ENCODE data around the gene ACSL6. TPM values are rescaled to one million over a fixed set of nuclear protein-coding genes. Genes with fewer than 3 reads are reported as not detected.
A peak's percentile ranks its signal among the peaks of the same experiment; 100 is the strongest.

The ACSL6 gene
- total and polyA plus RNA-seq, 10 donors, result 0.76 to 18.4 (median 3.9) TPM

- peaks cover 0 to 6% (median 0%) of the 10 kb centered on the region in 7 donors for H3K27me3 ChIP-seq (replicated peaks in 1 of 7)
- DNase-seq, result peak; percentile 41
These were observed 11.3 kb downstream of the ACSL6 start for GRCh38 chr5:132000241-132000490.

GRCh38 chr5:131999441-132000240 is 11.8 kb downstream of the ACSL6 start:
- 56 to 72% (median 65%) methylated on average over 8 to 13 of the region's 13 CpGs for WGBS, 5 donors
- H3K4me1 ChIP-seq, result peaks cover 0 to 42% (median 14%) of the 10 kb centered on the region in 6 donors
- peak; percentile 65 for DNase-seq
- intact Hi-C loops (cut with DNase I; ENCODE audit: low total_unique reads), result loop anchor here (10.0 kb wide), 1 partner anchor 575 kb away; no protein-coding TSS in a partner anchor
- peaks cover 0 to 6% (median 0%) of the 10 kb centered on the region in 7 donors for H3K27me3 ChIP-seq (replicated peaks in 1 of 7)
- no peak overlapping the region for H3K4me3 ChIP-seq
- H3K27ac ChIP-seq, result no peak overlapping the region
- no peaks in the 10 kb centered on the region for H3K36me3 ChIP-seq
- no peaks in the 10 kb centered on the region for H3K9me3 ChIP-seq
- TF ChIP-seq, protein P1, sequence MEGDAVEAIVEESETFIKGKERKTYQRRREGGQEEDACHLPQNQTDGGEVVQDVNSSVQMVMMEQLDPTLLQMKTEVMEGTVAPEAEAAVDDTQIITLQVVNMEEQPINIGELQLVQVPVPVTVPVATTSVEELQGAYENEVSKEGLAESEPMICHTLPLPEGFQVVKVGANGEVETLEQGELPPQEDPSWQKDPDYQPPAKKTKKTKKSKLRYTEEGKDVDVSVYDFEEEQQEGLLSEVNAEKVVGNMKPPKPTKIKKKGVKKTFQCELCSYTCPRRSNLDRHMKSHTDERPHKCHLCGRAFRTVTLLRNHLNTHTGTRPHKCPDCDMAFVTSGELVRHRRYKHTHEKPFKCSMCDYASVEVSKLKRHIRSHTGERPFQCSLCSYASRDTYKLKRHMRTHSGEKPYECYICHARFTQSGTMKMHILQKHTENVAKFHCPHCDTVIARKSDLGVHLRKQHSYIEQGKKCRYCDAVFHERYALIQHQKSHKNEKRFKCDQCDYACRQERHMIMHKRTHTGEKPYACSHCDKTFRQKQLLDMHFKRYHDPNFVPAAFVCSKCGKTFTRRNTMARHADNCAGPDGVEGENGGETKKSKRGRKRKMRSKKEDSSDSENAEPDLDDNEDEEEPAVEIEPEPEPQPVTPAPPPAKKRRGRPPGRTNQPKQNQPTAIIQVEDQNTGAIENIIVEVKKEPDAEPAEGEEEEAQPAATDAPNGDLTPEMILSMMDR (IDR thresholded peaks at IDR 0.05 in 8 of 11, conservative IDR thresholded peaks at IDR 0.05 in 3 of 11), result no peak
- TF ChIP-seq POLR2AphosphoS5 (IDR thresholded peaks at IDR 0.05) (no peak), POLR2A (IDR thresholded peaks at IDR 0.05) (no peak)

More at GRCh38 chr5:132000241-132000490, 11.3 kb downstream of the ACSL6 start:
- H3K9me3 ChIP-seq, result no peaks in the 10 kb centered on the region
- peaks cover 0 to 42% (median 14%) of the 10 kb centered on the region in 6 donors for H3K4me1 ChIP-seq
- H3K4me3 ChIP-seq, result no peak overlapping the region
- WGBS, 5 donors, result 40 to 95% (median 75%) methylated on average over 2 of the region's 2 CpGs
- intact Hi-C loops (cut with DNase I; ENCODE audit: low total_unique reads), result loop anchor here (10.0 kb wide), 1 partner anchor 575 kb away; no protein-coding TSS in a partner anchor
- no peaks in the 10 kb centered on the region for H3K36me3 ChIP-seq
- no peak overlapping the region for H3K27ac ChIP-seq
- TF ChIP-seq POLR2AphosphoS5 (IDR thresholded peaks at IDR 0.05), result no peak
- TF ChIP-seq POLR2A (IDR thresholded peaks at IDR 0.05), result no peak
- TF ChIP-seq, protein P1 (IDR thresholded peaks at IDR 0.05 in 8 of 11, conservative IDR thresholded peaks at IDR 0.05 in 3 of 11), result no peak

- DNase-seq, result peak; percentile 23
- WGBS, 5 donors, result 75 to 96% (median 91%) methylated on average over 2 of the region's 2 CpGs
- H3K9me3 ChIP-seq, result no peaks in the 10 kb centered on the region
- intact Hi-C loops (cut with DNase I; ENCODE audit: low total_unique reads), result no loop called here
- no peaks in the 10 kb centered on the region for H3K36me3 ChIP-seq
- TF ChIP-seq POLR2A (IDR thresholded peaks at IDR 0.05) (no peak), POLR2AphosphoS5 (IDR thresholded peaks at IDR 0.05) (no peak)
- TF ChIP-seq, protein P1 (IDR thresholded peaks at IDR 0.05 in 8 of 11, conservative IDR thresholded peaks at IDR 0.05 in 3 of 11), result no peak
- H3K4me3 ChIP-seq, result no peak overlapping the region
- peaks cover 0 to 6% (median 0%) of the 10 kb centered on the region in 7 donors for H3K27me3 ChIP-seq (replicated peaks in 1 of 7)
- peaks cover 0 to 42% (median 14%) of the 10 kb centered on the region in 6 donors for H3K4me1 ChIP-seq
- no peak overlapping the region for H3K27ac ChIP-seq
These were observed 12.4 kb downstream of the ACSL6 start for GRCh38 chr5:131999041-131999440.

DNA sequence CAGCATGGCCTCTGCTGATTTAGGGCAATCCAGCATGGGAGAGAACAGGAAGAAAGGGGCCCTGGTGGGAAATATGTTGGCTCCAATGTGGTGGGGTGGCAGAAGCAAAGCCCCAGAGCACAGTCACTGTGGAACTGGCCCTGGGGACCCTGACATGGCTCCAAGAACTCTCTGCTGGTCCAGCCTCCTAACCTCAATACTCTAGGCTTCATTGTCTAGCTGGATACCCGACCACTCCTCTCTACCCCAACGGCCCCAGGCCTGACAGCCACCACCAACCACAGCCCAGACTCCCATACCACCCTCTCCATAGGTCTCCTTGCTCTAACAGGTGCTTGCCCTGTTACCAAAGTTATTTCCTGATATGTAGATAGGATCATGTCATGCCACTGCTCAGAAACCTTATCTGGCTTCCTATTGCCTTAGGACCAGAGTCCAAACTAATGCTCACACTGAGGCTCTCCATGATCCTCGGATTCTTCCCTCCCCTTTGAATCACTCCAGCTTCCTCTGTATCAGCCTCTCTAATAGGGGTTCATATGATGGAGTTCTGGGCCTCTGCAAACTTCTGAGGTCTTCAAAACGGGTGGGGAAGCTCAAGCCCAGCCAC is 12.9 kb downstream of the ACSL6 start:
- Histone ChIP-seq H3K27me3 (replicated peaks in 1 of 7) (peaks cover 0 to 6% (median 0%) of the 10 kb centered on the region in 7 donors), H3K27ac (no peak overlapping the region), H3K4me1 (peaks cover 0 to 42% (median 14%) of the 10 kb centered on the region in 6 donors), H3K4me3 (no peak overlapping the region), H3K36me3 (no peaks in the 10 kb centered on the region), H3K9me3 (no peaks in the 10 kb centered on the region)
- 55 to 71% (median 67%) methylated on average over 4 of the region's 4 CpGs for WGBS, 5 donors
- no peak for DNase-seq
- intact Hi-C loops (cut with DNase I; ENCODE audit: low total_unique reads), result no loop called here
- TF ChIP-seq POLR2A (IDR thresholded peaks at IDR 0.05) (no peak), POLR2AphosphoS5 (IDR thresholded peaks at IDR 0.05) (no peak)
- TF ChIP-seq, protein P1 (IDR thresholded peaks at IDR 0.05 in 8 of 11, conservative IDR thresholded peaks at IDR 0.05 in 3 of 11), result no peak

Measured in spleen (tissue), 11 donors.